NCI-H226 (cell line): Measurements from ENCODE around the gene KDM1B.

Source experiments
- DNase-seq: peaks from one replicate; pipeline ENCODE4 v3.0.0-alpha.2; 2015

KDM1B gene

DNA sequence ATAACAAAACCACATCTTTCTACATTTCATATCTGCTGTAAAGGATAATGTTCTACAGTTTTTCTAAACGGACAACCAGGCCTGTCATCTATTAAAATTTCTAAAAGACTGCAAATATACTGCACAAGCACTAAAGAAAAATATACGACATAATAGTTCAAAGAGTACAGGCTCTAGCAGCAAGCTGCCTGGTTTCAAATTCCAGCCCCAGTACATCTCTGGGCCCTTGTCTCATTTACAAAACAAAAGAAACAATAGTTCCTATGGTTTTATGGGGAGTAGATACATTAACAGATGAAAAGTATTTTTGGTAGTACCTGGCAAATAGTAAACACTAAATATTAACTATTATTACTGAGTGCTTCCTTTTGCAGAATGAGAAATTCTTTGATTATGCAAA, 85.0 kb downstream of the KDM1B start:
- no peak for DNase-seq

- DNase-seq = no peak
Measured at GRCh38 chr6:18241208-18242038, 86.2 kb downstream of the KDM1B start.

- peak; percentile 79 for DNase-seq
Measured at GRCh38 chr6:18242062-18242851, 87.0 kb downstream of the KDM1B start.

DNA sequence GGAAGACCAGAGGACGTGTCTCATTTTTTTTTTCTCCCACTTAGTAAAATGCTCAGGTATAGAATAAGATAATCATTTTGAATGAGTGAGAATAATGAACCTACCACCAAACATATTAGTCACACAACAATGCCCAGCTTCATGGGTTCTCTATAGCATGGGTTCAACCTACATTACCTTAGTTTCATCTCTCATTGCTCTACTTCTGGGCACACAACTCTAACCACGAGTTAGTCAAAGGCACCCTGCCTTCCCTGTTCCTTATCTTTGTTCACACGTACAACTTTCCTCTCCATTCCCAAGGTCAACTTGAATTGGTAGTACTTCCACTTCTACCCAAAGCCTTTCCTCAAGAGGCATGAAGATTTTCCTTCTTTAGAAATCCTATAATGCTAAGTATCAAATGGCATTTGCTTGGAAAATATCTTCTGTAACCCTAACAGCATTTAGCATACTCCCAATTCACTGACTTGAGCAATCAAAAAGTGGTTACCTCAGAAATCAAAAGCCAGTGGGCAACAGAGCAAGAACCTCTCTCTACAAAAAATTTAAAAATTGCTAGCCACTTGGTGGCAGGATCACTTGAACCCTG, 88.2 kb downstream of the KDM1B start:
- DNase-seq = no peak

DNA sequence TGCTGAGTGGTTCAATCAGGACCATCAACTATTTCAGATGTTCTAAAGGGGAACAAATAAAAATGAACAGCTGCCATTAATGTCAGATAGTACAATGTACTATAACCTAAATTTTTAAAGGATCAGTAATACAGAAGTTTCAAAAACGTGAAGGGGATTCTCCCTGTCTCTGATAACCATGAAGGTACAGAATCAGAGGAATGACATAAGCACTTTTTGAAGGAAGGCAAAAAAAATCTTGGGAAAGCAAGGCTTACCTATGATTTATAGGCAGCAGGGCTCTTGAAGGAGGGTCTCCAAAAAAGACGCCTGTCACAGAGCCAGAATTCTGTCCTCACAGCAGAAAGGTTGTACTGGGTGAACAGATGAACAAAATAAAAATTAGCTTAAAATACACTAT, 89.0 kb downstream of the KDM1B start:
- DNase-seq = no peak

DNA sequence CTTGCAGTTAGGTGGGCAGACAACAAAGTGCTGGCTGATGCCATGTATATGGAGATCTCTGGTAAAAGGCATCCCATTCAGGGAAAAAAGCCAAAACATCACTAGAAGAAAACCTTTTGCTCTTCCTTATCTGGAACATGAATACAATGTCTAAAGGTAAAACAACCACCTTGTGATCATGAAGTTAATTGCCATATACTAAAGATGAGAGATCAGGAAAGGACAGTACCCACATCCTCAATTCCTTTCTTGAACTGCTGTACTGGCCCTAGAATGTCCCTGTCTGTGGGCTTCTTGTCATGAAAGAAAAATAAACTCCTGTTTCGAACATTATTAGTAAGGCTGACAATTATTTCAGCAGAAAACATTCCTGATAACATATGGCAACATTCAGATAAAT, 89.9 kb downstream of the KDM1B start:
- DNase-seq = no peak

GRCh38 chr6:18245642-18246041, 90.4 kb downstream of the KDM1B start:
- DNase-seq = no peak

DNA sequence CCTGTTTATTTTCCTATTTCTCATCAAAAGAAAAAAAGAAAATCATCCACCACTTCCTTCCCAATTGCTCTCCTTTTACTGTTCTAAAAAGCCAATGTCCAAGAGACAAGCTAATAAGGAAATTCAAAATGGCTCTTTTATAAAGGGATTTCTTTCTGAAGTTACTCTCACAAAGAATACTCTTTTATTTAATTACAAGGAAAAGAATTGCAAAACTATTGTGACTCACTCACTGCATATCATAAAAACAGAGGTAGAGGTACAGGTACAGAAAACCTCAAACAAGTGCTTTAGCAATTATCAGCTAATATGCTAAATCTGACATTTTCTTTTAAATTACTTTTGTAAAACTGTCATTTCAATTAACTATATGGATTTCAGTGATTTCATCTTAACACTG, 91.0 kb downstream of the KDM1B start:
- no peak for DNase-seq

DNA sequence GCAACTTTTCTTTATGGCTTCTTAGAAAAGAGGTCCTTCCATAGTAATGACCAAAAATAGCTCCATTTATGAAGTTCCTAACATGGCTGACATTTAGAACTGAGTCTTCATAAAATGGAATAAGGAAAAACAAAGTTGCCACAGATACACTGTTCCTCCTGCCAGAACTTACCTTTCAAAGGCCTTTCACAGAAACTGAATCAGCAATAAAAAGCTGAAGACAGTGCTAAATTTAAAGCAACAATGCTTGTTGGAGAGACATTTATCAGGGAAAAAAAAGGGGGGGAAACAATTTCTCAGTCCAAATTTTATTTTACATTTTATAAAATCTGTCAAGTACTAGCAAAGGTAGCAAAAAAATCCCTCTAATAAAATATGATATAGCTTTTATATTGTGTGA, 91.8 kb downstream of the KDM1B start:
- no peak for DNase-seq

GRCh38 chr6:18248698-18249097, 93.5 kb downstream of the KDM1B start:
- no peak for DNase-seq

DNA sequence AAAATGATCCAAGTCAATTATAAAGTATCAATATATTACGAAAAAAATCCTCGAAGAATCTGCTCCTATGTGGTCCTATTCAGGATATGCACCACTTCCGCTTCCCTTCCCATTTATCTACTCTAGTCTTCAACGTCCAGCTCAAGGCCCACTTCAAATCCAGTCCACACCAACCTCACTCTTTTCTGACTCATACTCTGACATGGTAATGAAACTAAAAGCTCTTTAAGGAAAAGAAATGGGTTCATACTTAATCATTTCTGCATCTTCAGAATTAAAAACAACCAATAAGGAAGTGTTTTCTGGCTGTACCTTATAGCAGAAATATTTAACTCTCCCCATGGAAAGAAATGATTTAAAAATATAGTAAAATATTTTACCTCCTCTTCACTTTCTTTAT, 94.0 kb downstream of the KDM1B start:
- DNase-seq = no peak

- no peak for DNase-seq
Measured at GRCh38 chr6:18253635-18254034, 98.4 kb downstream of the KDM1B start.

DNA sequence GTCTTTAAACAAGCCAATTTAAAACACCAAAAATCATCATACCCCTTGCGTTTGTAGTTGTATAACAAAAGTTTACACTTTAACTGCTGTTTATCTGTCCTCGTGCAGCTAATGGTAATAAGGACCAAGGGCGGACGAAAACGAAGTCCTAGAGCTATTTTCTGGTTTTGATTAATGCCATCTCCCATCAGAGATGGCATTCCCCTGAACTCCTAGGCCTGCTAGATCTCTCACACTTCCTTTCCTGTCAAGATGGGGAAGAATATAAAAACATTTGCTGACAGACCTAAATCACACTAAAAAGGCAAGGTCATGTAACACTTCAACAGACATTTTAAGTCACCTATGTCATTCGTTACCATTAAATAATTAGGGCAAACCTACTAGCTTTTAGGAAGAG, 99.6 kb downstream of the KDM1B start:
- DNase-seq = no peak

GRCh38 chr6:18259675-18260447, 104.6 kb downstream of the KDM1B start:
- DNase-seq = no peak

GRCh38 chr6:18260448-18261106, 105.4 kb downstream of the KDM1B start:
- DNase-seq = peak; percentile 26

- DNase-seq = no peak
Measured at GRCh38 chr6:18261877-18262276, 106.7 kb downstream of the KDM1B start.

DNA sequence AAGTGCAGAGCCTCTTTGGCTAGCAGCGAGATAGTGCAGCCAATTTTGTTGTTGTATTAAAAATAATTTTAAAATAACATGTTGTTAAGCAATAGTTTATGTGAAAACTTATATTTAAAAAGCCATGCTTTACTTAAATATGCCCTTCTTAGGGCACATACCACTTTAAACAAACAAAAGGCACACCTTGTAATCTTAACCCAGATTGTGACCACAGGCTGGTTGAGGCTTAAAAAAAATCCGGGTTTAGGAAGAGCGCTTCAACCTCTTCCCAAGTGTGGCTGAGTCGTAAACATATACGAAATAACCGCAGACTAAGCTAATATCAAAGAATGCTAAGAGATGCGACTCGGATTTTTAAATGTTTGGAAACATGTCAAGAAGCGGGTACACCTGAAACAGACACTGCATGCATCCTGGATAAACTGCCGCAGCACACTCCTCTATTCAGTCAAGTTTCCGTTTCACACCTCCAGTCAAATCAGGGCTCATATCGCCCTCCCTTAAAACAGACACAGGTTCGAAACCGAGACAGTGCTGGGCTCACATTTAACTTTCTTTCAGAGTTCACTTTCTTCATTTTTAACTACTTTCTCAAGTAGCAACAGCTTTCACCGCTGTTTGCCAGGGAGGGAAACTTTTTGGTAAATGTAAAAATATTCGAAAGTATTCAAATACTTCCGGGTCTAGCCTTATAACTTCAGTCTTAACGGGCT, 107.6 kb downstream of the KDM1B start:
- DNase-seq = no peak

DNA sequence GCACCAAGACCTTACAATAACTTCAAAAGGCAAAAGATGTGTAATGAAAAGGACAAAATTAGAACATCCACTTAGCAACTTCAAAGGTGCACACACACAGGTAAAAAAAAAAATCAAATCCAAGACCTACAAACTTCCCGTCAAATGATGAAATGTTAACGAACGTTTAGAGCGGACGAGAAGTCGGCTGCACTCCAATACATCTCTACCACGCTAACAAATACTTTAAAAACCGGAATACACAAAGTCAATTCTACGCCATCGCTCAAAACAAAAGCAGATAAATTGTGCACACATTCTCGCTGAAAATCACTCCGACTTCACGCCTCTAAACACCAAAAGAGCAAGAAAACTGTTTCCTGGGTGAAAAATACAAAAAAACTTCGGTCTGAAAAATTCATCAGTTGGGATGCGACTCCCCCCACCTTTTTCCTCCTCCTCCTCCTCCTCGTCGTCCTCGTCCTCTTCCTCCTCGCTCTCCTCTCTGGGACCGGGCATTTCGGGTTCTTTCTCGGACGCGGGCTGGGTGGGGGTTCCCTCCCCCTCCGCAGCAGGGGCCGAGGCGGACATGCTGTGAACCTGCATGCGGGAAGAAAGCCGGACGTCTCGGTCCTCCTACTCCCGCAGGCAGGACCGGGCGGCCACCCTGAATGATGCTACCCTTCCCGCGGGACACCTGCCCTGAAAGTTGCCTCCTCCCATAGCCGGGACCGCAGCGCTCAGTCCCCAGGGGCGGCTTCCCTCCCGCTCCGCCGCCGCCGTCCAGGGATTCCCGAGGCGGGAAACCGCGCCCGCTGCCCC, 108.4 kb downstream of the KDM1B start:
- DNase-seq = no peak

GRCh38 chr6:18264219-18264922, 109.1 kb downstream of the KDM1B start, which contains the start of gene DEK:
DEK (minus strand) TSS chr6:18264530; CDS start chr6:18263987, 543 bp downstream.
- peak; percentile 76 for DNase-seq

DNA sequence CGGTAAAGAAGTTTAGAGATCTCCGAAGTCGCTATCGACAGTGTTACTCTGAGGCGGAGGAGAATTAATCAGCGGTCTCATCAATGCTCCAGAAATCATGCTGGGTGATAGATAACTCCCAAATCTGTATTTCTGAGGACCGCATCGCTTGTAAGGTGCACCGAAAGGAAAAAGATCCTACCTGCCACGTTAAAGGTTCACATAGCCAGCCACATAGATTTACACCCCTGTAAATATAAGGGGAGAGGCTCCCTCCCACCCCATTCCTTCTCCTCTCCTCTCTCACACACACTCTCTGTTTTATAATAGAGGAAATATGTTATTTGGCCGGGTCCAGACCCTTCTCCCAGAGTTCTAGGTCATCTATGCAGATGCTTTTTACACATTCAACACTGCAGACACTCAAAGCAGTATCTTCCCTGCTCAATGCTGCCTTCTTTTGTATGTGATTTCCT, 109.7 kb downstream of the KDM1B start:
- DNase-seq = no peak
